ENCODE results near the gene FSTL4.

The FSTL4 gene

DNA sequence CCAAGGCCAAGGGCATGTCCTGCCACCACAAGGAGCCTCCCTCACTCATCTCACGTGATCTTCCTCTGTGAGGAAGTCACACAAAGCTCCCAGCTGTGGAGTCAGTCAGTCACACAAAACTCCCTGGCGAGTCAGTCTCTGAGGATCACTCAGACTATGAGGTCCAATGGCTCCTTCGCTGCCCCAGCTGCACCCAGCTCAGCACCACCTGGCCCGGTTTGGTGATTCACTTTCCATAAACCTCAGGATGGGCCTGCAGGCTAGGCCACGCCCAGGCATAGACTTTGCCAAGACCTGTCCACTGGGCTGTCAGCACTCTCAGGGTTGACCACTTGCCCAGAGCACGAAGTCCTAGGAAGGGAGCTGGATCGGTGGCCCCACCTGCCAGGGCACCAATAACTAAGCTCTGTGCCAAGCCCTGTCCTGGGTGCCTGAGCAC lies 326.7 kb downstream of the FSTL4 start:
- no peak for DNase-seq

DNA sequence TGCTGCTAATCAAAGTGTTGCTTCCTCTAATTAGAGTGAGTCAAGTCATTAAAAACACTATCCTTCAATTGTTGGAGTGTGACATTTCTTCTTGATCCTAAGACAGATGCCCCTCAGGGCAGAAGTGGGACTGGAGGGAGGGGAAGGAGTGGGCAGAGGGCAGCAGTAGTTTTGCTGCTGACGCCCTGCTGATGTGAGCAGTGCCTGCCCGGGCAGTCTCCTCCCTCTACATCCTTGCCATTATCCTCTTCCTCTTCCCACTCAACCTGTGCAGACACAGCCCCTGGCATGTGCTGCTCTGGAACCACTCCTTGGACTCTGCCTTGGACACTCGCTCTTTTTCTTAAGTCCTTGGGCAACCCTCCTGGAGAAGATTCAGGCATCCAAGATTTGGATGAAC lies 328.0 kb downstream of the FSTL4 start:
- no peak for DNase-seq

DNA sequence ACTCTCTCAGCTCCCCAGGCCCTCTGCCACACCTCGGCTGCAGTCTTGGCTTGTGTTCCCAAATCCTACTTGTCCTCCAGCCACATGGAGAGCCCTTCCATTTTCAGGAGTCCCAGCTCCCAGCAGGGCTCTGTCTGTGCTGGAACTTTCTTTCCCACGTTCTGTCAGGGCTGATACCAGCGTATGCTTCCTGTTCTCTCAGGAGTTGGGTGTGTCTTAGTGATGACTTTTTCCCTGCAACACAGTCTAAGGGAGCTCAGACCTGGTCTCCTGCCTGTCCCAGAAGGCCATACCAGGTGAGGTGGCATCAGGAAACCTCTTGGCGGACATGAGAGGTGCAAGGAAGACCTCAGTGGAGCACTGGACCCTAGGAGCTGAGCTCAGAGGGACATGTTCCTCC lies 334.0 kb downstream of the FSTL4 start:
- no peak for DNase-seq

- no peak for DNase-seq
Measured at GRCh38 chr5:133277744-133278143, 334.6 kb downstream of the FSTL4 start.

GRCh38 chr5:133276171-133276570 lies 336.2 kb downstream of the FSTL4 start:
- no peak for DNase-seq

GRCh38 chr5:133275631-133276030 lies 336.7 kb downstream of the FSTL4 start:
- DNase-seq: no peak

- no peak for DNase-seq
Measured at GRCh38 chr5:133274597-133274935, 337.8 kb downstream of the FSTL4 start.

- DNase-seq: no peak
Measured at GRCh38 chr5:133273661-133274596, 338.4 kb downstream of the FSTL4 start.

DNA sequence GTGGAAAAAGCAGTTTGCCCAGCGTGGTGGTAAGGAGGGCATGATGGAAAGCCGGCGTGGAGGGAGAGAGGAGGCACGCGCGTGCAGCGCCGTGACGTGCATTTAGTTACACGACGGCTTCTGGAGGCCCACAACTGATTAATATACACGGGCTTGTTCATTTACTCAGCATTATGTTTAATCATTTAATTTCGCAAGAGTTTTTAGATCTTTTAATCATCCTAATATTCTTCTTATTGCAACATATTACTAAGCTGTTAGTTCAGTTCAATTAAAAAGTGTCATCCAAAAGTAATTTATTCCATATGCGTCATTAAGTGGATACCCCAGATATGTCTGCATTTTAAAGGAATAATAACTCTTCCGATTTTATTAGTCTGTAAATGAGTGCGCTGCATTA lies 340.0 kb downstream of the FSTL4 start:
- no peak for DNase-seq

- DNase-seq: no peak
Measured at GRCh38 chr5:133271606-133272005, 340.7 kb downstream of the FSTL4 start.

- DNase-seq: no peak
Measured at GRCh38 chr5:133269691-133270090, 342.6 kb downstream of the FSTL4 start.

GRCh38 chr5:133267601-133268000 lies 344.7 kb downstream of the FSTL4 start:
- no peak for DNase-seq

DNA sequence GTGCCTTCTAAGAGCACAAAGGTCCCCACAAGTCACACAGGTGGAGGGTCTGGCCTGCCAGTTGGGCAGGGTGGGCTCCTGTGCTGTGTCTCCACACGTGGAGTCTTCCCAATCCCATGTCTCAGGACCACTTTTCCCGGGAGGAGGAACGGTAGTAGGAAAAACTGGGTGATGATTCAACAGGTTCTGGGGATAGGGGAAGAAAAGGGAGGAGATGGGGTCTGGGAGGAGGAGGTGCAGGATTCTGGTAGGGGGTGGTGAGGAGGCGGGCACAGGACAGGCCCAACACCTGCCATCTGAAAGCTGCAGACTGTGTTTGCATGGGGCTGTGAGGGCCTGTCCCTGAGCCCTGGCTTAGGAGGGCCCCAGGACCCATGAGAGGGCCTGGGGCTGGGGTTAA lies 345.4 kb downstream of the FSTL4 start:
- DNase-seq: no peak

GRCh38 chr5:133266527-133266878 lies 345.8 kb downstream of the FSTL4 start:
- DNase-seq: no peak

- no peak for DNase-seq
Measured at GRCh38 chr5:133265720-133266526, 346.4 kb downstream of the FSTL4 start.

DNA sequence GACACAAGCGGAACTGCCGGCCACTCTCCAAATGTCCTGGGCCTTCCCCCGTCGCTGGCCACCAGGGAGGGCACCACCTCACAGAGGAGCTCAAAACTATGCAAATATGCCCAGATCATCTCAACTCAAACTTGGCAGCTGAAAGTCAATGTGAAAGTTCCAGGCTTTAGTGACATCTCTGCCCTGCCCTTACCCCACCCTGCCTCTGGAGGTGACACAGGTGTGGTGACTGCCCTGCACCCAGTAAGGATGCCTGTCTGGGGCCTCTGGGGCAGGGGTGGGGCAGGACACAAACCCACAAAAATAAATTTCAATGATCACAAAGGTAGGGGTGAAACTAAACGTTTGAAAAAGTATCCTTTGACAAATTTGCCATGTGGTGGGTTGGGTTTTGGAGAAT lies 347.1 kb downstream of the FSTL4 start:
- DNase-seq: no peak

GRCh38 chr5:133262690-133263089 lies 349.7 kb downstream of the FSTL4 start:
- DNase-seq: no peak

DNA sequence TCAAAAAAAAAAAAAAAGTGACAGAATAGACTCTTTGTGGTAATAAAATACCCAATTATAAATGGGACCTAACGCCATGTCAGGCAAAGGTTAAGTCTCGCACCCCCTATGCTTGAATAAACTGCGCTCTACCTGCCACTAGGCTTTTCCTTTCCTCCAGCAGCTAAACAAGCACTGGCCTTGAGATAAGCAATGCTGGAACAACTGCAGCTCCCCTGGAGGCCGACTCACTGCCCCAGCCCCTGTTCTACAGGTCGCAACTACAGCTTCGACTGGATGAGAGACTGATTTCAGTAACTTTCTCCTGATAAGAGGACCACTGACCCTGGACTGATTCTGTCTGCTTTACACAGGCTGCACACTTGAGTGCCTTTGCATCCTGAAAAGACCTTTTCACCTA lies 350.3 kb downstream of the FSTL4 start:
- DNase-seq: no peak

GRCh38 chr5:133260715-133261114 lies 351.6 kb downstream of the FSTL4 start:
- DNase-seq: no peak

DNA sequence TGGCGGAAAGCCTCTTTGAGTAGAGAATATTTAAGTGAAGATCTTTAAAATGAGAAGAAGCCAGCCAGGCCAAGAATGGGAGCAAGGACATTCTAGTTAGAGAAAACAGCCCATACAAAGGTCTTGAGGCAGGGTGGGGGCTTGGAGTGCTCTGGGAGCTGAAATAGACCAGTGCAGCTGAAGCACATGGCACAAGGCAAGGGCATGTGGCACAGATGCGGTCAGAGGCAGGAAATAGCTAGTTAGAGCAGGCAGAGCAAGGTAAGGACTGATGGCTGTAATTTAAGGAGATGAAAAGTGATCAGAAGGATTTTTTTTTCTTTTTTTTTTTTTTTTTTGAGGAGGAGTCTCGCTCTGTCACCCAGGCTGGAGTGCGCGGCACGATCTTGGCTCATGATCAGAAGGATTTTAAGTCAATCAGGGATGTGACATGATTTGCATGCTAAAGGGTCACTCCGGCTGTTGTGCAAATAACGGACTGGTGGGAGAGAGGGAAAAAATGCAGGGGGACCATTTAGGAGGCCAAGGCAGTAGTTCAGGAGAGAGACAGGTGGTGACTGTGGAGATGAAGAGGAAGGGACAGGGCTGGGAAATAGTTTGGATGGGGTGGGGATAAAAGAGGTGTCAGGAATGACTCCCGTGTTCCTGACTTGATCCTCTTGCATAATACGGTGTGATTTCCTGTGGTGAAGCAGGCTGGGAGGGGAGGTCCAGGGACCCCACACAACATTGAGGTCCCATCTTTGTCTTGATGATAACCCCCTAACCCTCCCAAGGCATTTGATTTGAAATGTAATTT lies 352.9 kb downstream of the FSTL4 start:
- DNase-seq: peak in 1 of 5 donors; percentile 20

GRCh38 chr5:133257977-133258376 lies 354.4 kb downstream of the FSTL4 start:
- no peak for DNase-seq

GRCh38 chr5:133256276-133256675 lies 356.1 kb downstream of the FSTL4 start:
- no peak for DNase-seq

DNA sequence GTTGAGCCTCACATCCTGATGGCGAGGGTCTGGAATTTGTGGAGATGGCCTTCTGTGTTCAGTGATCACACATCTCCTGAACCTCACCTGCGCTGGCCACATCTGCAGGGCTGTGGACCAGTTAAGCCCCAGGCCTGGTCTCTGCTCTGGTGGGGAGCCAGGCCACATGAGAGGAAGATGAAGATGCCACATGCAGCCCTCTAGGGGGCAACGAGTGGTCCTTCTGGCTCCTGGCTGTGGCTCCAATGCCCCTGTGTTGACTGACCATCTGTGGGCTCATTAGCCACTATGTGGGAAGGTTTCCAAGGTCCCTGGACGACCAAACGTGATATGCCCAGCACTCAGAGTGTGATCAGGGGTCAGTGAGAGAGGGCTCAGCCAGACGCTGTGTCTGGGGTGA lies 357.5 kb downstream of the FSTL4 start:
- DNase-seq: no peak

Measured in T-helper 1 cell (primary cell).